Psoas muscle (tissue), 8 donors: ENCODE results near the gene PELO. TPM values are rescaled to one million over a fixed set of nuclear protein-coding genes. Genes with fewer than 3 reads are reported as not detected.

Source experiments
- ATAC-seq, 4 donors: fragments of 200-7000 bp; cut with Tn5 transposase; one replicate each; pipeline ENCODE4 v1.9.1; 2020; ENCODE audit warnings: moderate library complexity in 3 of 4, mild to moderate bottlenecking in 2 of 4
- DNase-seq, 2 donors: peaks; one replicate each; pipeline ENCODE4 v3.0.0-alpha.2; 2020
- H3K27ac ChIP-seq: fragments of 200-600 bp; one replicate; pipeline ENCODE4 v1.8.0; 2022
- H3K27me3 ChIP-seq, 3 donors: fragments of 200-600 bp in 1 of 3; one replicate each; pipeline versions ENCODE4 v1.6.1 to v1.8.0; 2013 to 2022; ENCODE audit warnings: low read length in 2 of 3, mild to moderate bottlenecking in 2 of 3, moderate library complexity in 1 of 3; ENCODE audit not compliant: insufficient read depth in 3 of 3
- H3K36me3 ChIP-seq, 2 donors: fragments of 200-600 bp in 1 of 2; one replicate each; pipeline versions ENCODE4 v1.6.1 to v1.8.0; 2013 to 2022; ENCODE audit warnings: low read depth in 1 of 2, mild to moderate bottlenecking in 1 of 2, moderate library complexity in 1 of 2; ENCODE audit not compliant: insufficient read depth in 1 of 2
- H3K4me1 ChIP-seq: fragments of 200-600 bp; one replicate; pipeline ENCODE4 v1.8.0; 2022
- H3K4me3 ChIP-seq: fragments of 200-600 bp; one replicate; pipeline ENCODE4 v1.8.0; 2022; ENCODE audit warnings: mild to moderate bottlenecking
- H3K9me3 ChIP-seq: fragments of 200-600 bp; one replicate; pipeline ENCODE4 v1.8.0; 2022
- WGBS, 3 donors: extraction: QIAGEN DNeasy Blood & Tissue Kit; methylation state at CpG; one replicate each; pipeline versions ENCODE4 v1.1.6 to v1.1.7; 2013; 5-methylcytosine and 5-hydroxymethylcytosine counted together
- intact Hi-C, 2 donors: fragments of 100-400 bp; cut with DNase I; formaldehyde crosslinking; loops; one replicate each; pipeline versions ENCODE4 v1.11.0 to v1.14.2; 2022
- polyA plus RNA-seq, 3 donors: library from polyadenylated mRNA; stranded (reverse); fragments of 200-250 nt; gene quantifications; one replicate each; pipeline ENCODE4 v1.2.3, GENCODE V29; 2013
- total RNA-seq, 4 donors: library from RNA; stranded (reverse); fragmentation: NEBNext Ultra II Directional in 2 of 4; extraction: Animal tissue kit (Norgen Biotek cat#: 25700) in 2 of 4; gene quantifications; one replicate each; pipeline versions ENCODE4 v1.2.1 to v1.2.4, GENCODE V29; 2021 to 2023
- TF ChIP-seq, protein P1 (sequence below): fragments of 200-600 bp; IDR thresholded peaks from one replicate; pipeline ENCODE4 v1.8.0; 2022; ENCODE audit warnings: antibody characterized with exemption
- donor health status: healthy with polysubstance abuse.
- donor health status: DM: no; HTN: no; CAD: no; lungs with moderate emphysema.
- donor health status: Bipolar disorder and iron deficiency.
- donor health status: healthy.
- donor health status: DM: yes; HTN: yes; CAD: no.
- donor health status: DM: no; HTN: no; CAD: no.
- donor health status: DM: no; HTN: no; CAD: no.
- donor health status: DM: yes; HTN: yes; CAD: no.

Gene PELO
- total and polyA plus RNA-seq, 7 donors = 13.1 to 30.1 (median 25.6) TPM

GRCh38 chr5:52788505-52788821, 747 bp downstream of the PELO start:
- Histone ChIP-seq H3K27ac (peak overlapping the region; percentile 74), H3K27me3 (no peaks in the 10 kb centered on the region), H3K4me3 (peak overlapping the region; percentile 79), H3K9me3 (no peaks in the 10 kb centered on the region), H3K36me3 (no peaks in the 10 kb centered on the region), H3K4me1 (peaks cover 6% of the 10 kb centered on the region)
- DNase-seq (no peak), ATAC-seq (no peak)
- TF ChIP-seq, protein P1, sequence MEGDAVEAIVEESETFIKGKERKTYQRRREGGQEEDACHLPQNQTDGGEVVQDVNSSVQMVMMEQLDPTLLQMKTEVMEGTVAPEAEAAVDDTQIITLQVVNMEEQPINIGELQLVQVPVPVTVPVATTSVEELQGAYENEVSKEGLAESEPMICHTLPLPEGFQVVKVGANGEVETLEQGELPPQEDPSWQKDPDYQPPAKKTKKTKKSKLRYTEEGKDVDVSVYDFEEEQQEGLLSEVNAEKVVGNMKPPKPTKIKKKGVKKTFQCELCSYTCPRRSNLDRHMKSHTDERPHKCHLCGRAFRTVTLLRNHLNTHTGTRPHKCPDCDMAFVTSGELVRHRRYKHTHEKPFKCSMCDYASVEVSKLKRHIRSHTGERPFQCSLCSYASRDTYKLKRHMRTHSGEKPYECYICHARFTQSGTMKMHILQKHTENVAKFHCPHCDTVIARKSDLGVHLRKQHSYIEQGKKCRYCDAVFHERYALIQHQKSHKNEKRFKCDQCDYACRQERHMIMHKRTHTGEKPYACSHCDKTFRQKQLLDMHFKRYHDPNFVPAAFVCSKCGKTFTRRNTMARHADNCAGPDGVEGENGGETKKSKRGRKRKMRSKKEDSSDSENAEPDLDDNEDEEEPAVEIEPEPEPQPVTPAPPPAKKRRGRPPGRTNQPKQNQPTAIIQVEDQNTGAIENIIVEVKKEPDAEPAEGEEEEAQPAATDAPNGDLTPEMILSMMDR = no peak
- WGBS, 3 donors = 8 to 11% (median 10%) methylated on average over 7 of the region's 7 CpGs
- intact Hi-C loops = loop anchor here in 1 of 2 donors (10.0 kb wide), 1 partner anchor 306 kb away; no protein-coding TSS in a partner anchor

- H3K4me3 ChIP-seq = peak overlapping the region; percentile 79
- intact Hi-C loops = loop anchor here in 1 of 2 donors (10.0 kb wide), 1 partner anchor 305 kb away; no protein-coding TSS in a partner anchor
- H3K36me3 ChIP-seq = no peaks in the 10 kb centered on the region
- no peaks in the 10 kb centered on the region for H3K9me3 ChIP-seq
- WGBS, 3 donors = 64 to 78% (median 71%) methylated on average over 1 of the region's 1 CpG
- ATAC-seq (no peak), DNase-seq (no peak)
- peaks cover 6% of the 10 kb centered on the region for H3K4me1 ChIP-seq
- H3K27ac ChIP-seq = peak overlapping the region; percentile 74
- H3K27me3 ChIP-seq = no peaks in the 10 kb centered on the region
- TF ChIP-seq, protein P1 = no peak
Observed at GRCh38 chr5:52789378-52789777, 1.7 kb downstream of the PELO start.

GRCh38 chr5:52789851-52790250, 2.1 kb downstream of the PELO start:
- H3K27ac ChIP-seq = peak overlapping the region; percentile 74

DNA sequence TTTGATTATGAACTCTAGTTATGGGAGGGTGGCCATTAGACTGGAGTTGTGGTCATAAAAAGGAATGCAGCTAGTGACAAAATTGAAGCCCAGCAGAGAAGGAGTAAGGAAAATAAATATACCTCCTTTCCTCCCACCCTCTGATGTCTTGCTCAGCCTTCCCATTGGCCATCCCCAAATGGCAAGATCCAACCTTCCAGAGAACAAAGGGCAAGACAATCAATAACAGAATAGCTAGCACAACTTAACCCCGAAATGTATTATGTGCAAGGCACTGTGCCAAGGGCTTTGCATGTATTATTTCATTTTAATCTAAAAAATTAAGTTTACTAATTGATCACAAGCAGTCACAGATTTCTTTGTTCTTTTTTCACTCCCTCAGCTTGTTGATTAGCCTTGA, 3.6 kb downstream of the PELO start:
- no peak overlapping the region for H3K27ac ChIP-seq
- H3K36me3 ChIP-seq = no peaks in the 10 kb centered on the region
- peaks cover 6% of the 10 kb centered on the region for H3K4me1 ChIP-seq
- WGBS, 3 donors = 80 to 82% (median 82%) methylated on average over 1 of the region's 1 CpG
- no peaks in the 10 kb centered on the region for H3K9me3 ChIP-seq
- intact Hi-C loops = loop anchor here in 1 of 2 donors (5.0 to 10.0 kb wide), 2 partner anchors 126 to 303 kb away; no protein-coding TSS in a partner anchor
- TF ChIP-seq, protein P1 = no peak
- H3K4me3 ChIP-seq = peak overlapping the region; percentile 79
- H3K27me3 ChIP-seq = no peaks in the 10 kb centered on the region
- ATAC-seq (no peak), DNase-seq (no peak)

More at GRCh38 chr5:52789851-52790250, 2.1 kb downstream of the PELO start:
- TF ChIP-seq, protein P1 = no peak
- Histone ChIP-seq H3K36me3 (no peaks in the 10 kb centered on the region), H3K27me3 (no peaks in the 10 kb centered on the region), H3K4me1 (peaks cover 6% of the 10 kb centered on the region), H3K9me3 (no peaks in the 10 kb centered on the region), H3K4me3 (peak overlapping the region; percentile 79)
- ATAC-seq (no peak), DNase-seq (no peak)
- intact Hi-C loops = loop anchor here (5.0 to 10.0 kb wide), 2 partner anchors 127 to 305 kb away; no protein-coding TSS in a partner anchor
- 68 to 81% (median 68%) methylated on average over 2 of the region's 2 CpGs for WGBS, 3 donors

DNA sequence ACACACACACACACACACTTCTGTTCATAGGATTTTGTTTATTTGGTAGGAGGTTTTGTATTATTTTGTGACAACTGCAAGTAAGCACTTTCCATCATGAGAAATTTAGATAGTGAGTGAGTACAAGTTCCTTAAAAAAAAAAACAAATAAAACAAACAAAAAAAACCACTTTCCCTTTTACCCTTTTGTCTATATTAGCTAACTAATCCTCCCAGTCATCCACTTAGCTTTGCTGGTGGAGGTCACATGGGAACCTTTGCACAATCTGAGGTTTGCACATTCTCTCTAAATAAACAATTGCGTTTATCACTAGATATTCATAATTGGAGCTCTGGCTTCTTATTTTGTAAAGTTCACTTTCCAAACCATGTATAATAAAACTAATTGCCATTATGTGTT, 6.8 kb downstream of the PELO start:
- WGBS, 3 donors = 73 to 86% (median 79%) methylated on average over 1 of the region's 1 CpG
- intact Hi-C loops = loop anchor here in 1 of 2 donors (5.0 to 10.0 kb wide), 2 partner anchors 123 to 300 kb away; no protein-coding TSS in a partner anchor
- Histone ChIP-seq H3K4me1 (peaks cover 8% of the 10 kb centered on the region), H3K27ac (no peak overlapping the region), H3K4me3 (no peak overlapping the region), H3K27me3 (no peaks in the 10 kb centered on the region), H3K9me3 (no peaks in the 10 kb centered on the region), H3K36me3 (no peaks in the 10 kb centered on the region)
- no peak for ATAC-seq
- DNase-seq = no peak
- TF ChIP-seq, protein P1 = no peak
